Measurements from ENCODE around the gene FOXJ2. TPM values are rescaled to one million over a fixed set of nuclear protein-coding genes. Genes with fewer than 3 reads are reported as not detected.

FOXJ2 gene
- total RNA-seq, 1 experiment from 2014 or later, result 13.9 TPM

DNA sequence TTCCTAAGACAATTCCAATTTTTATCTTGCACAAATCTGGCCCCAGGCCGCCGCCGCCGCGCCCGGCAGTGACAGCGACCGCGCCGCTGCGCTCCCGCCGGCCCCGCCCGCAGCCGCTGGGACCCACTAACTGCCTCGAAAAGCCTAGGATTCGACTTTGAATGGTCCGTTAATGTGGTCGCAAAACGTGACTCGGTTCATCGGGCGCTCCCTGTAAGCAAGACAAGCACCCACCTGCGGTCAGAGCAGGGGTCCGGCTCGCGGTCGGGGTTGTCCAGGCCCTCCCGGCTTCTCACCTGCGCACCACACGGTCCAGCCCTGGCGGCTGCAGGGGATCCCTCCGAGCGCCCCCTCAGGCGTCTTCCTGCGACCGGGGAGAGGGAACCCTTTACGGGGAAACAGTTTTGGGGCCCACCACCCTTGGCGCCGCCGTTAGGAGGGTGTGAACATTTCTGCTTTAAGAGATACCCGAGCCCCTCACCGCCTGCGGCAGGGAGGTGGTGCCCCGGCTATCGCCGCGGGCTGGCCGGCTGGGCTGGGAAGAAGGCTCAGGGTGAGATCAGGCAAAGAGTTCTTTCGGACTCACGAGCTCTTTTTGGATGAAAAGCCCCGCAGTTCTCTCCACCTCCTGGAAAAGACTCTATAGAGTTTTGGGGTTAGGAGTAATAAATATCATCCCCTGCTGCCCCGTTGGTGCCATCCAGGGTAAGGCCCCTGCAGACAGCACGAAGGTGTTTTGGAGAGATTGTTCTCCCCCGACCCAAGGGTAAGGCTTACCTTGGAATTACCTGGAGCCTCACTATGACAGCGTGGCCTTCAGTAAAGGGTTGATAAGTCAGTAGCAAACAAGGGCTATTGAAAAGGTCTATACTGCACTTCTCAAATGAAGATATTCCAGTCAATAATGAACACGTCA, 13.6 kb upstream of the FOXJ2 start:
- no peak overlapping the region for H3K27ac ChIP-seq (ENCODE audit: low read depth, low read length, poor library complexity, severe bottlenecking)
- no TSS peak for BruUV-seq (replicated peaks)
- POLR2A ChIA-PET (ENCODE audit: low non-redundant PET), result no interaction called here
- CTCF ChIA-PET, result interaction anchor here (0.5 to 0.6 kb wide), 2 partner anchors 22 to 86 kb away, joined by 3 read pairs; no protein-coding TSS in a partner anchor
- H3K27me3 ChIP-seq (replicated peaks; ENCODE audit: insufficient read depth, low read depth, low read length, poor library complexity), result peaks cover 9% of the 10 kb centered on the region
- TF ChIP-seq CTCF (conservative IDR thresholded peaks at IDR 0.05; ENCODE audit: low read depth, low read length) (0 out of 2 replicates have a peak, but pooled peaks have one; percentile 18), EZH2 (IDR thresholded peaks at IDR 0.05; ENCODE audit: borderline replicate concordance, low read depth, low read length, poor library complexity, severe bottlenecking) (no peak)
- H3K4me3 ChIP-seq (ENCODE audit: low read depth, low read length, poor library complexity, severe bottlenecking), result peak overlapping the region; percentile 45
- H3K36me3 ChIP-seq (ENCODE audit: insufficient read depth, low read length, poor library complexity, severe bottlenecking), result no peaks in the 10 kb centered on the region
- no peaks in the 10 kb centered on the region for H3K9me3 ChIP-seq (ENCODE audit: low read depth, low read length, poor library complexity, severe bottlenecking)
- no peaks in the 10 kb centered on the region for H3K4me1 ChIP-seq (ENCODE audit: insufficient read depth, low read length, poor library complexity, severe bottlenecking)
- DNase-seq (ENCODE audit: low spot score), result peak; percentile 73
- intact Hi-C loops (cut with micrococcal nuclease; ENCODE audit: unreplicated experiment), result no loop called here

DNA sequence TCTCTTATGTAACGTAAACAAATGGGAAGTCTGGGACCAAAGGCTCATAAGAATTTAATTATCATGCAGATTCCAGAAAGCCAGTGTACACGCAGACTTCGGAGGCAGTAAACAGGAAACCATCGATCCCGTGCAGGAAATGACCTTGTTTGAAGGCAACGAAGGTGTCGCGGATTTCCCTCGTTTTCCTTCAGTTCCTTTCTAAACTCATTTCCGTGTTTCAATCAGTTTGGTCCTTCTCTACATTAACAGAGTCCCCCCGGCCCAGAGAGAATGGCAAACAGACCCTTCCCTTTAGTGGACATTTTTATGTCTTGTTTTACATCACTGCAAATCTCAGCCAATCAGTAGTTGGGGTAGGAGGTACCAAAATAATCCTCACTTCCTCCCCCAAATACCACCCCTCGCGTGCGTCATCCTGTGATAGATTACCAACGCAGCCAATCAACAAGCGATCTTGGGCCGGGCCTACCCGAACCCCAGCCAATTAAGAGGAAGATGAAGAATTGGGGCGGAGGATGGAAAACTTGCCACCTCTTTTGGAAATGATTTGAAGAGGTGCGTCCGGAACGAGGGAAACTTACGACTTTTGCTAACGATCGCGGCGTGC, 6.1 kb upstream of the FOXJ2 start:
- TF ChIP-seq CTCF (conservative IDR thresholded peaks at IDR 0.05; ENCODE audit: low read depth, low read length), result no peak
- TF ChIP-seq EZH2 (IDR thresholded peaks at IDR 0.05; ENCODE audit: borderline replicate concordance, low read depth, low read length, poor library complexity, severe bottlenecking), result no peak
- peak overlapping the region; percentile 99 for H3K27ac ChIP-seq (ENCODE audit: low read depth, low read length, poor library complexity, severe bottlenecking)
- ChIA-PET POLR2A (ENCODE audit: low non-redundant PET) (interaction anchor here (0.6 kb wide), 1 partner anchor 53 kb away, joined by 7 read pairs; no protein-coding TSS in a partner anchor), CTCF (no interaction called here)
- no peaks in the 10 kb centered on the region for H3K27me3 ChIP-seq (replicated peaks; ENCODE audit: insufficient read depth, low read depth, low read length, poor library complexity)
- BruUV-seq (replicated peaks), result no TSS peak
- intact Hi-C loops (cut with micrococcal nuclease; ENCODE audit: unreplicated experiment), result no loop called here
- no peaks in the 10 kb centered on the region for H3K4me1 ChIP-seq (ENCODE audit: insufficient read depth, low read length, poor library complexity, severe bottlenecking)
- H3K4me3 ChIP-seq (ENCODE audit: low read depth, low read length, poor library complexity, severe bottlenecking), result peak overlapping the region; percentile 53
- H3K36me3 ChIP-seq (ENCODE audit: insufficient read depth, low read length, poor library complexity, severe bottlenecking), result no peaks in the 10 kb centered on the region
- H3K9me3 ChIP-seq (ENCODE audit: low read depth, low read length, poor library complexity, severe bottlenecking), result no peaks in the 10 kb centered on the region
- peak; percentile 100 for DNase-seq (ENCODE audit: low spot score)

GRCh38 chr12:8027856-8028255, 4.7 kb upstream of the FOXJ2 start:
- Histone ChIP-seq H3K9me3 (ENCODE audit: low read depth, low read length, poor library complexity, severe bottlenecking) (no peaks in the 10 kb centered on the region), H3K27ac (ENCODE audit: low read depth, low read length, poor library complexity, severe bottlenecking) (peak overlapping the region; percentile 99), H3K4me3 (ENCODE audit: low read depth, low read length, poor library complexity, severe bottlenecking) (peak overlapping the region; percentile 53), H3K36me3 (ENCODE audit: insufficient read depth, low read length, poor library complexity, severe bottlenecking) (no peaks in the 10 kb centered on the region), H3K4me1 (ENCODE audit: insufficient read depth, low read length, poor library complexity, severe bottlenecking) (no peaks in the 10 kb centered on the region), H3K27me3 (replicated peaks; ENCODE audit: insufficient read depth, low read depth, low read length, poor library complexity) (no peaks in the 10 kb centered on the region)
- ChIA-PET CTCF (no interaction called here), POLR2A (ENCODE audit: low non-redundant PET) (no interaction called here)
- no peak for TF ChIP-seq EZH2 (IDR thresholded peaks at IDR 0.05; ENCODE audit: borderline replicate concordance, low read depth, low read length, poor library complexity, severe bottlenecking)
- no peak for TF ChIP-seq CTCF (conservative IDR thresholded peaks at IDR 0.05; ENCODE audit: low read depth, low read length)
- no peak for DNase-seq (ENCODE audit: low spot score)
- intact Hi-C loops (cut with micrococcal nuclease; ENCODE audit: unreplicated experiment), result no loop called here
- BruUV-seq (replicated peaks), result no TSS peak
